Measurements from ENCODE around the gene LDLRAP1. TPM values are rescaled to one million over a fixed set of nuclear protein-coding genes. Genes with fewer than 3 reads are reported as not detected.

The LDLRAP1 gene
- polyA plus RNA-seq, 1 experiment = 12.4 TPM

DNA sequence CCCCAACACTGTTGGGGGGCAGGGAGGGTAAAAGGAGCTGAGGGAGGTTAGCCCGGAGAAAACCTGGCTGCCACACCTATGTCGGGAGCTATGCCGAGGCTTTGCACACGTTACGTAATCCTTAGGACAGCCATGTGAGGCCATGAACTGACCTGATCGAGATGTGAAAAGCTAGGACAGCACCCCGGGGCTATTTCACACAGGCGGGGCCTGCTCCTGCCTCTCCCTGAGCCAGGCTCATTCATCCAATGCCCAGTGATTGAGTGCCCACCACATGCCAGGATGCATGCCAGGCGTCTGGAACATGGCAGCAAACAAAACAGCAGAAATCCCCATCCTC lies 30.2 kb downstream of the LDLRAP1 start:
- CTCF ChIA-PET = interaction anchor here (0.5 to 1.6 kb wide), 8 partner anchors 16 to 291 kb away, joined by 3 to 5 read pairs (median 3); no protein-coding TSS in a partner anchor
- no peak overlapping the region for H3K27ac ChIP-seq (ENCODE audit: low read depth, low read length)
- H3K27me3 ChIP-seq (ENCODE audit: control insufficient read depth, insufficient read depth, low read length) = peaks cover 4% of the 10 kb centered on the region
- TF ChIP-seq, protein P1, sequence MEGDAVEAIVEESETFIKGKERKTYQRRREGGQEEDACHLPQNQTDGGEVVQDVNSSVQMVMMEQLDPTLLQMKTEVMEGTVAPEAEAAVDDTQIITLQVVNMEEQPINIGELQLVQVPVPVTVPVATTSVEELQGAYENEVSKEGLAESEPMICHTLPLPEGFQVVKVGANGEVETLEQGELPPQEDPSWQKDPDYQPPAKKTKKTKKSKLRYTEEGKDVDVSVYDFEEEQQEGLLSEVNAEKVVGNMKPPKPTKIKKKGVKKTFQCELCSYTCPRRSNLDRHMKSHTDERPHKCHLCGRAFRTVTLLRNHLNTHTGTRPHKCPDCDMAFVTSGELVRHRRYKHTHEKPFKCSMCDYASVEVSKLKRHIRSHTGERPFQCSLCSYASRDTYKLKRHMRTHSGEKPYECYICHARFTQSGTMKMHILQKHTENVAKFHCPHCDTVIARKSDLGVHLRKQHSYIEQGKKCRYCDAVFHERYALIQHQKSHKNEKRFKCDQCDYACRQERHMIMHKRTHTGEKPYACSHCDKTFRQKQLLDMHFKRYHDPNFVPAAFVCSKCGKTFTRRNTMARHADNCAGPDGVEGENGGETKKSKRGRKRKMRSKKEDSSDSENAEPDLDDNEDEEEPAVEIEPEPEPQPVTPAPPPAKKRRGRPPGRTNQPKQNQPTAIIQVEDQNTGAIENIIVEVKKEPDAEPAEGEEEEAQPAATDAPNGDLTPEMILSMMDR (IDR thresholded peaks at IDR 0.05; ENCODE audit: low read depth, low read length) = no peak
- POLR2A ChIA-PET = no interaction called here
- H3K4me3 ChIP-seq (ENCODE audit: low read depth, low read length) = no peak overlapping the region
- no peaks in the 10 kb centered on the region; the same call in 1 of the 2 replicates for H3K9me3 ChIP-seq (ENCODE audit: control insufficient read depth, insufficient read depth, low read length)
- no peak for DNase-seq (ENCODE audit: low read depth, low spot score)

DNA sequence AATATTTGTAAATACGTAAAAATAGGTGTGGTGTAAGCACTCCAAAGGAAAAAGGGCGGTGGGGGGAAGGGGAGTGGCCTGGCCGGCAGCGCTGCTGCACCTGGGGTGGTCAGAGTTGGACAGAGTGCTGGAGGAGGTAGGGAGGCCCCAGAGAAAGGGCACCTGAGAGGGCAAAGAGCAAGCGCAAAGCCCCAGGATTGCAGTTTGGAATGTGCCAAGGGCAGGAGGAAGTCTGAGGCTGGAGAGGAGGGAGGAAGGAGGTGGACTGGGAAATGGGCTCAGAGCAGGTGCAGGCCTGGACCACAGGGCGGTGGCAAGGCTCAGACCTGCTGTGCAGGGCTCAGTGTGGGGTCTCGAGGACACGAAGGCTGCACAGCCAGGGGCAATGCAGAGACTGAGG lies 30.6 kb downstream of the LDLRAP1 start:
- POLR2A ChIA-PET = no interaction called here
- TF ChIP-seq, protein P1 (IDR thresholded peaks at IDR 0.05; ENCODE audit: low read depth, low read length) = no peak
- CTCF ChIA-PET = interaction anchor here (0.5 to 1.6 kb wide), 8 partner anchors 16 to 290 kb away, joined by 3 to 5 read pairs (median 3); no protein-coding TSS in a partner anchor

DNA sequence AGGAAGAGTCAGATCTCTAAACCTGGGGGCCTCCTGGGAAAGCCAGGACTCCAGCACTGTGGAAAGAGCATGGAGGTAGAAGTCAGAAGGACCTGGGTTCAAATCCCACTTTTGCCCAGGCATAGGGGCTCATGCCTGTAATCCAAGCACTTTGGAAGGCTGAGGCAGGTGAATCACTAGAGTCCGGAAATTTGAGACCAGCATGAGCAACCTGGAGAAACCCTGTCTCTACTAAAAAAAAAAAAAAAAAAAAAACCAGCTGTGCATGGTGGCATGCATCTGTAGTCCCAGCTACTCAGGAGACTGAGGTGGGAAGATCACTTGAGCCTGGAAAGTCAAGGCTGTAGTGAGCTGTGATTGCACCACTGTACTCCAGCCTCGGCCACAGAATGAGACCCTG lies 31.8 kb downstream of the LDLRAP1 start:
- ChIA-PET CTCF (no interaction called here), POLR2A (interaction anchor here (0.6 kb wide), 1 partner anchor 328 kb away, joined by 3 read pairs; no protein-coding TSS in a partner anchor)
- H3K9me3 ChIP-seq (ENCODE audit: control insufficient read depth, insufficient read depth, low read length) = no peaks in the 10 kb centered on the region
- DNase-seq (ENCODE audit: low read depth, low spot score) = no peak
- no peak overlapping the region for H3K4me3 ChIP-seq (ENCODE audit: low read depth, low read length)
- H3K27me3 ChIP-seq (ENCODE audit: control insufficient read depth, insufficient read depth, low read length) = peaks cover 7% of the 10 kb centered on the region
- TF ChIP-seq, protein P1 (IDR thresholded peaks at IDR 0.05; ENCODE audit: low read depth, low read length) = no peak
- no peak overlapping the region for H3K27ac ChIP-seq (ENCODE audit: low read depth, low read length)

More for the DNA sequence above, 30.6 kb downstream of the LDLRAP1 start:
- Histone ChIP-seq H3K27me3 (ENCODE audit: control insufficient read depth, insufficient read depth, low read length) (peaks cover 4% of the 10 kb centered on the region), H3K9me3 (ENCODE audit: control insufficient read depth, insufficient read depth, low read length) (no peaks in the 10 kb centered on the region), H3K4me3 (ENCODE audit: low read depth, low read length) (no peak overlapping the region), H3K27ac (ENCODE audit: low read depth, low read length) (no peak overlapping the region)
- DNase-seq (ENCODE audit: low read depth, low spot score) = no peak

DNA sequence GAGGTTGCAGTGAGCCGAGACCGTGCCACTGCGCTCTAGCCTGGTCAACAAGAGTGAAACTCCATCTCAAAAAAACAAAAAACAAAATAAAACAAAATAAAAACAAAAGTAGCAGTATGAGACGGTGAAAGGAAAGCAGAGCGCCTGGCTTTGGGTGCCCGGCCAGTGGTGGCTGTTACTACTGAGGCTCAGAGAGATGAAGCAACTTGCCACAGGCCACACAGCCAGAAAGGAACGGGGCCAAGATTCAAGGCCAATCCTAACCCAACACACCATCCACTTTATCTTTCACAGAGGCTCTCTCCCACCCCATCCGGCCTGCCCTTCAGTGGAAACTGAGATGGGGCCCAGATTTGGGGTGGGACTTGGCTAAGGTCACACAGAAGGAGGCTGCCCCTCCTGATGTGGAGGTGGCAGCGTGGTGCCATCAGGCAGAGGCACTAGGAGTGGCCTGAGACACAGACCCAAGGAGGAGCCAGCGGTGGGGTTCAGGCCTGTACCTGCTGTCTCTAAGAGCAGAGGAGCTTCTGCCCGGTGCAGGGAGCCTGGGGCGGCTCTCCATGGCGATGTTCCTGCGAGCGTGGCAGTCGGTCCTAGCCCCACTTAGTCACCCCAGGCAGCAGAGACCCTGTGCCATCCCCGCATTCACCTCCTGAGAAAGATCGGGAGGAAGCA lies 33.2 kb downstream of the LDLRAP1 start:
- peaks cover 9% of the 10 kb centered on the region for H3K27me3 ChIP-seq (ENCODE audit: control insufficient read depth, insufficient read depth, low read length)
- no peaks in the 10 kb centered on the region for H3K9me3 ChIP-seq (ENCODE audit: control insufficient read depth, insufficient read depth, low read length)
- TF ChIP-seq, protein P1 (IDR thresholded peaks at IDR 0.05; ENCODE audit: low read depth, low read length) = no peak
- POLR2A ChIA-PET = no interaction called here
- no peak overlapping the region for H3K4me3 ChIP-seq (ENCODE audit: low read depth, low read length)
- no peak overlapping the region for H3K27ac ChIP-seq (ENCODE audit: low read depth, low read length)
- no peak for DNase-seq (ENCODE audit: low read depth, low spot score)
- CTCF ChIA-PET = no interaction called here

DNA sequence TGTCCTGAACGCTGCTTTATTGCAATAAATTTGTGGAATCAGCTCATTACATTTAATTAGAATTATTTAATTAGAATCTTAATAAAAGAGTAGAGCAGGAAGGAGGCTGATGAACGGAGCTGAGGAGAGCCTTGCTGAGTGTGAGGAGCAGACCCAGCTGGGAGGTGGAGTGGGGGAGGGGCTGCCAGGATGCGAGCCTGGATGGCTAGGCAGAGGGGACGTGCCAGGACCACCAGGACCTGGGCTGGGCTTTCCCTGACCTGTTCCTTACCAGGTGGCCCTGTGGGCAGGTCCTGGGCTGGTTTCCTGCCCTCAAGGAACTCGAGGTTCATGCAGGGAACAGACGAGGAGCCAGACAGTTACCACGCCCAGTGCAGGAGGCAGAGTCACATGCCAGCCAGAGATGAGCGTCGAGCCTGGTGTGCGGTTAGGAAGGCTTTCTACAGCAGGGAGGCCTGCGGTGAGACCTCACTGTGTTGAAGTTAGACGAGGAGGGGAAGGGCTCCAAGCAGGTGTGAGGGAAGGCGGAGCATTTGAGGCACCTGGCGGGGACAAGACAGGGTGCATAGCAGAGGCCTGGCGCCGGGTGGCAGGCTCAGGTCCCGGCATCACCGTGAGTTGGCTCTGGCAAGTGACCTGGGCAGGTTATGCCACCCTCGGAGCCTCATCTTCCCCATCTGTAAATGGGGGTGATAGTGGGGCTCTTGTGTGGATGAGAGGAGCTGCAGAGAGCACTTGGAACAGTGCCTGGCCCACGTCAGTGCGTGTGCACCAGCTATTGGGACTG lies 33.9 kb downstream of the LDLRAP1 start:
- CTCF ChIA-PET = interaction anchor here (1.7 kb wide), 1 partner anchor 31 kb away, joined by 6 read pairs; no protein-coding TSS in a partner anchor

More for the DNA sequence above, 33.9 kb downstream of the LDLRAP1 start:
- TF ChIP-seq, protein P1 (IDR thresholded peaks at IDR 0.05; ENCODE audit: low read depth, low read length) = no peak
- no peak for DNase-seq (ENCODE audit: low read depth, low spot score)
- Histone ChIP-seq H3K4me3 (ENCODE audit: low read depth, low read length) (no peak overlapping the region), H3K27me3 (ENCODE audit: control insufficient read depth, insufficient read depth, low read length) (peaks cover 9% of the 10 kb centered on the region), H3K9me3 (ENCODE audit: control insufficient read depth, insufficient read depth, low read length) (no peaks in the 10 kb centered on the region), H3K27ac (ENCODE audit: low read depth, low read length) (no peak overlapping the region)
- POLR2A ChIA-PET = no interaction called here

All from AG04450 (cell line).